GM19397 (cell line): Measurements from ENCODE around the gene OGFRL1.
A peak's percentile ranks its signal among the peaks of the same experiment; 100 is the strongest.

Experiments
- ATAC-seq: cut with Tn5 transposase; IDR thresholded peaks from one replicate; pipeline ENCODE4 v1.9.1; 2021; ENCODE audit warnings: mild to moderate bottlenecking, moderate library complexity; ENCODE audit not compliant: unreplicated experiment

OGFRL1 gene

DNA sequence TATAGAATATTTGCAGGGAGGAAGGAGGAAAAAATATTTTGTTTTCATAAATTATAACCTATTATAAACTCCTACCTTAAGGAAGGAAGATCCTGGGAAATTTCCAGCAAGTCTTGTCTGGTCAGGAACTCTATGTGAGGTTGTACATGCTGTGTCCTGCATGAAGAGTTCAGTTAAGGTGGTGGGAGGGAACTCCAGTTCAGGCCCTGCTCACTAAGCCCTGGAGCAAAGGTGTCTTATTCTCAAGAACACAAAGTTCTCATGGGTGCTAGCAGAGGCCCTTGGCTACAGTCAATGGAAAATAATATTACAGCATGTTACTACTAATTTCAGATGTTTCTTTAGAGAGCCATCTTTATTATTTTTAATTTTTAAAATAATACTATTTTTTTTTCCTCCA, 3.8 kb upstream of the OGFRL1 start:
- no peak for ATAC-seq

DNA sequence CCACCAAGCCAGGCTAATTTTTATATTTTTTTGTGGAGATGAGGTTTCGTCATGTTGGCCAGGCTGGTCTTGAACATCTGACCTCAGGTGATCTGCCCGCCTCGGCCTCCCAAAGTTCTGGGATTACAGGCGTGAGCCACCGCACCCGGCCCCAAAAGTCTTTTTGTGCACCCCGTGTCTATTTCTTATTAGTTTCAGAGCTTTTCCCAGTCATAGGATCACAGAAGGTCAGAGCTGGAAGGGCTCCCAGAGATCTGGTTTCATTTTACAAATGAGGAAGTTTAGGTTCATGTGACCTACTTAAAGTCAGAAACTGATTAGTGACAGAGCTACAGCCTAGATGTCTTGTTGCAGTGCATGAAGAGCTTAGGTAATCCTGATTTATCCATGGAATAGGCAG, 1.6 kb upstream of the OGFRL1 start:
- no peak for ATAC-seq

DNA sequence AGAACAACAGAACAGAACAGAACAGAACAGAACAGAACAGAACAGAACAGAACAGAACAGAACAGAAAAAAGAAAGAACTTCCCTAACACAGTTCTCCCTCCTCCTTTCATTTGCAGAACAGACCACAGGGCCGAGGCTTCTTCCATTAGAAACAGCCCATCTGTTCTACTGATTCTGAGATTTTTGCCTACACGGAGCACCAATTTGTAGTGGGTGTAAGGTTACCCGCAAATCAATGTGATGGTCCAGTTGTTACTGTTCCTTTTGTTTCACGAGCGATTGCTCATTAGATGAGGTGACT, 734 bp upstream of the OGFRL1 start:
- ATAC-seq = no peak

DNA sequence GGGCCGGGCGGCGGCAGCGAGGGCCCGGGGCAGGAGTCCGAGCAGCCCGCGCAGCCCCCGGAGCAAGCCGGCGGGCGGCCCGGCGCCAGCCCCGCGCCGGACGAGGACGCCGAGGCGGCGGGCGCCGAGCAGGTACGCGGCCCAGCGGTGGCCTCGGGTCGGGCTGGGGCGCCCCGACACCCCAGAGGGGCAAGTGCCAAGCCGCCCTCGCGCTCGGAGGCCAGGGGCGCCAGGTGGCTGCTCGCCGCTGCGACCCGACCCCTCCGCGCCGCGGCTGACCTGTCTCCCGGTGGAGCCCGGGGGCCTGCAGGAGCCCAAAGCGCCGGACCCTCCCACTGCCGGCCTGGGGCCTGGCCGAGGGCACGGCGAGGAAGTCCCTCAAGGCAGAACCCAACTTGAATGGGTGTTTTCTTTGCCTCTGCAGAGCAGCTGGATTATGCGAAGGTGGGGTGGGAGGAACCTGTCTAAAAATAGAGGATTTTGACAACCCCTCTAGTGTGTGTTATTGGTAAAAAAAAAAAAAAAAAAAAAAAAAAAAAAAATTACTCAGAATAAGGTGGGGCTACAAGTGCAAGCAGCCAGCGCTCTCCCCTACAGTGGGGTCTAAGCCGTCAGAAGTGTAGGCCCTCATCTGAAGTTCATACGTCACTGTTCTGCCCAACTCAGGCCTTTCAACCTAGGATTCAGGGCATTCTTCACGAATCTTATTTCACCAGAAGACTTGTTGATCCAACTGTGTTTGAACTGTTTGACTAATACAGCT, 609 bp downstream of the OGFRL1 start:
- ATAC-seq = peak; percentile 35

DNA sequence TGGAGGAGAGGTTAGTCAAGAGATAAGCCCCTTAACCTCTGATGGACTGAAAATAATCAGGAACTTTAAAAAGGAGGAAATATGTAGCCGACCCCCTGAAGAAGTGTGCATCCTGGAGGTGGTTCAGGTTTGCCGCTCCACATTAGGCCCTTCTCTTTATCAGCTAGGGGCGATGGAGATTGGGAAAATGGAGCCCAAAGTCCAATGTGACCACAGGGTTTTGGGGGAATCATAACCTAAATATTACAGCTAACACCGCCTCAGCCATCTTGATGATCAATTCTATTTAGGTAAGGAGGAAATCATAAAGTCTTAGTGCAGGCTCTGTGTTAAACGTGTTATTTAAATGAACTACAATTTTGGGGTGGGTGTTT, 1.2 kb downstream of the OGFRL1 start:
- ATAC-seq = no peak

DNA sequence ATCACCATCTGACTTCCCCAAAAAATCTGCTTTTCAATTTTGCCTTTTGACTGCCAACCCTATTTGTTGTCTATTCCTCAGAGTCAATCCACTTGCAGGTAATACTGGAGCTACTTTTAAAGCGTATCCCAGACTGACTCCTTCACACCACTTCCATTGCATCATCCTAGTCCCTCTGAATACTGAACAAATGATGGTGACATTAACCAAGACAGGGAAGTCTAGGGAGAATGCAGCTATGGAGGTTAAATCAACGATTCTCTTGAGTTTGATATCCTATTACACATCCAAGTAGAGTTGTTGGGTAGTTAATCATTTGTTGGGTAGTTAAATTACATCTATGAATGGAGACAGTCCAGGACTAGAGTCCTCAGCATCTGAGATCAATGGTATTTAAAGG, 2.0 kb downstream of the OGFRL1 start:
- ATAC-seq = no peak

DNA sequence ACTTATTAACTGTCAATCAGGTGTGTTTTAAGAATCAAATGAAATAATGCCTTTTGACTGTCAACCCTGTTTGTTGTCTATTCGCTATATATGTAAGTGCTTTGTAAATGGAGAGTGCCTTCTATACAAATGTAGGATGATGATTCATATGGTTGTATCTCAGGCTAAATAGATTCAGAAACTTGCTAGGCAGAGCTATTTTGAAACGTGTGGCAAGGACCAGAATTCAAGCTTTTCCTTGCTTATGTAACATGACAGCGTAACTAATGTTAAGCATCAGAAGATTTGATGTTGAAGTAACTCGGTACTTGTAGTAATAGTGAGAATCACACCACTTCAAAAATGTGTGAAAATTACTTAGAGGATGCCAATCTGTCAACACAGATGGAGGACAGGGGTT, 3.4 kb downstream of the OGFRL1 start:
- ATAC-seq = no peak

DNA sequence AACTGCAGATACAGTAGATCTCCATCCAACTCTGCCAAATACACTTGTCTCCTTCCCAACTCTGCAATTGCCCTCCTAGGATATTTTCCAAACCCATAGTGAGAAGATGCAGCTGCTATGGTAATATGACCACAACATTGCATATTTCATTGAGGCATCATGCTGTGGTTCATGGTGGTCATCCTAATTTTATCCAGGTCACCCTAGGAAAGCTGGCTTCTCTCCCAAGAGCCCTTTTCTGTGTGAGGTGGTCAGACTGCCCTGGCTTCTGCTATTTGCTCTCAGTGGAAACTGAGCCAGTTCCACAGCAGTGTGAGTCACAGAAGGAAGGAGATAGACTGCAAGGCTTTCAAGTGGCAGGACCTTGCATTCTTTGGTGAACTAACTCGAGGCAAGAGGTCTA, 5.5 kb downstream of the OGFRL1 start:
- no peak for ATAC-seq

DNA sequence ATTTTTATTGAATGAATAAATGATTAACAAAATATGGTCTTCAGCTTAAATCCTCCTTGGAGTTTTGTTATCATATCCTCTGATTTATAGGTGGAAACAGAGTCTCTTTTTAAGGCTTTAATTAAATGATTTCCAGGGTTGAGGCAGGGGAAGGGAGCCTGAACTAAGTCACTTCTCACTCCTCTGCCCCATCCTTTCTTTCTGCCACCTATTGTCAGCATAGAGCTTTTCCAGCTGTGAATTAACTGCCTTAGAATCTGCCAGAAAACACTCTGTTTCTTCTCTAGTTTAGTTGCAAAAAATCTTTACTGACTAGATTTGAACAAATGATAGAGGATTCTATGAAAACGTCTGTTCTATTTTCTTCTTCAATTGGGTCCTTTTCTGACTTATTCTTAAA, 9.8 kb downstream of the OGFRL1 start:
- ATAC-seq = no peak

DNA sequence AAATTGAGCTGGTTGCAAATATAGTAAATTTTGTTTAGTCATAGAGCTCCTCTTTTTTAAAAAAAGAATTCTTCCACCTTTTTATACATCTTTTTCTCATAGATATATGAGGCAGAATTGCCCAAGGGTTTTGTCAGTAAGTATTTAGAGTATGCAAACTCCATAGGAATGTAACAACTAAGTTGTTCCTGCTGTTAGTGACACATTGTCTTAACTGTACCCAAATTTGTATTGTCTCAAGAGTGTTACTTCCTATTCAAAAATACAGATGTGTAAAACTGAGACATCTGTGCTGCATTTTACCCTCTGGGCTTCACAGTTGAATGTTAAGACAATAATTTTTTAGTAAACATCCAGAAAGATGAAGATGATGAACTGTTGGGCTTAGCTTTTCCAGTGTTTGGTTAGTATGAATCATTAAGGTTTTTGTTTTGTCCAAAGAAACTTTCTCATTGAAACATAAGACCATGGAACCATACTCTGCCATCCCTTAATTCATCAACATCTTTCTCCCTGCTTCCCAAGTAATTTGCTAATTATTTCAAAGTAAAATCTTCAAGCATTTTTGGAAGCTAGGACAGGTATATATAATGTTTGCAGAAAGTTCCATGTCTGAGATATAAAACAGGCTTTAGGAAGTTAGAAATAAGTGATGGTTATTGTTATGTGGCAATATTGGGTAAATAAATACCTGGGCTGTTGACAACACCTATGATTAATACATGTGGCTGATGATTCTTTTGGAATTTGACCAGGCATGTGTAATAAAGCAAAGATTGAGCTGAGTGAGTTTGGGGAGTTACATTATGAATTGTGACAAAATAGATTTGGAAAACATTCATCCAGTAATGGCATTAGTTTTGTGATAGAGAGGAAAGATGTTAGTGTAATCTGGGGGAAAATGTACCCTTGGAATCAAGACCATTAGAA, 11.2 kb downstream of the OGFRL1 start:
- no peak for ATAC-seq

DNA sequence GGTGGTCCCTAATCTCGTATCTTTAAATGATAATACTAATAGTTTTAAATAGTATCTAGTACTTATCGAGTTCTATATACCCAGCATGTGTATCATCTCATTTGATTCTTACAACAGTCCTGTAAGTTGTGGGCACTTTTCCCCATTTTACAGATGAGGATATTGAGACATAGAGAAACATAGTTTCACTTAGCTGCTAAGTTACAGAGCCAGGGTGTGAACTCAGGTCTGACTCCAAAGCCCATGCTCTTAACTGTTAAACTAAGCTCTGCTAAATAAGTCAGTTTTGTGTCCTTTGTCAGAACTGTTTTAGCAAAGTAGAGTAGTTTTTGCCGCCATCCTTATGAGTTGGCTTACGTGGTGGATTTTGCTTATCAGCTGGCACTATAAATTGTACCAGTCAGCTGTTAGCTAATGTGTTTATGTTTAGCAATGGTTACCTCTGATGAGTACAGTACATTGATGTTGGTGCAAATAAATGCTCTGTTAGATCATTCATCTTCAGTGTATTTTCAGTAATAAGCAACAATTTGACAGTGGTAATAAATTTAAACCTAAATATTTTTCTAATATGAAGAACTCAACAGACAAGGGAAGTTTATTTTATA, 12.1 kb downstream of the OGFRL1 start:
- no peak for ATAC-seq

DNA sequence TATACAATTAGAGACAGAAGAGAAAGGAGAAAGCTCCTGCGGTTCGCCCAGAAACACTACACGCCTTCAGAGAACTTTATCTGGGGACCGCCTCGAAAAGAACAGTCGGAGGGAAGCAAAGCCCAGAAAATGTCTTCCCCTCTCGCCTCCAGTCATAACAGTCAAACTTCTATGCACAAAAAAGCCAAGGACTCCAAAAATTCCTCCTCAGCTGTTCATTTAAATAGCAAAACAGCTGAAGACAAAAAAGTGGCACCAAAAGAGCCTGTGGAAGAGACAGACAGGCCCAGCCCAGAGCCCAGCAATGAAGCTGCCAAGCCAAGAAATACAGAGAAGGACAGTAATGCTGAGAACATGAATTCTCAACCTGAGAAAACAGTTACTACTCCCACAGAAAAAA, 12.9 kb downstream of the OGFRL1 start:
- ATAC-seq = no peak

DNA sequence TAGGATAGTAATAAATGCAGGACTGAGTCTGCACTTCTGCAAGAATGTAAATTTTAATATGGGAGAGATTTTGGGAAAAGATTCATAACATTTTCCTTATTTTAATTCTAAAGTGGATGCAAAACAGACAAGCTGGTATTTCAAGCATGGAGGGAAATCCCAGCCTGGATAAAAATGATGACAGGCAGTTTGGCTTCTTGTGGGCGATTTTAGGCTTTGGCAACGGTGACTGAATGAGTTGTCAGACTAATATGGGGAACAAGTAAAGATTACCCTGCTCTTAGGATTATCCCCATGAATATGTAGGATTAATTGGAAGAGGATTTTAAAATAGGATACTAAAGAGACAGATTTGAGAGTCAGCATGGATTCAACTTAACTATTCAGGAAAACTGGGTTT, 21.0 kb downstream of the OGFRL1 start:
- no peak for ATAC-seq

DNA sequence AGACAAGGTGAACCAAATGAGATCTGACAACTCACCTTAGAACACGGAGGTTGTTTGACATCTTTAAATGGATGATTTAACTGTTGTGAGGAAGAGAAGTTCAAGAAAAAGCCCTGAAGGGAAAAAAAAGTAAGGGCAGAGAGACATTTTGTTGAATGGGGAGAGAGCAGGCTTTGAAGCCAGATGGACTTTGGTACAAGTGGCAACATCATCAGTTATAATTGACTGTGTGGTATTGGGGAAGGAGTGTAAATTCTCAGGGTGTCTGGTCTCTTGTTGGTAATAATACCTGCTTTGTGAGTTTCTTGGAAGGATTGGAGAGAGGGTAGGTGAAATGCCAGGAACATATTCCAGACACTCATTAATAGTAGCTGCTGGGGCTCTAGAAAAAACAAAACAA, 21.6 kb downstream of the OGFRL1 start:
- ATAC-seq = no peak

DNA sequence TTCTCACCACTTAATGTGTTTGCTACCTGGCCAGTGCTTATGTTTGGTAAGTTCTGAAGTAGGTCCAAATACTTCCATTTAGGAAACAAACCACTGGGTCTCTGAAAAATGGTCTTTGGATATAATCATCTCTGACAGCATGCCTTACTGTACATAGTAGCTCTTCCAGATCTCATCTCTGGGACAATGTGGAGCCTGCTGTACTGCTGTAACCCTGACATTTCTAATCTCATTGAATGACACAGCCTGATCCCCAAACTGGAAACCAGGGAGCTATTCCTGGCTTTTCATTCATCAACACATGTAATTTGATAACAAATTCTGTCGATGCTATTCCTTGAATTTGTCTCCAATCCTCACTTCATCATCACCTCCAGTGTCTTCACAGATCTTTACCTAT, 23.5 kb downstream of the OGFRL1 start:
- no peak for ATAC-seq

DNA sequence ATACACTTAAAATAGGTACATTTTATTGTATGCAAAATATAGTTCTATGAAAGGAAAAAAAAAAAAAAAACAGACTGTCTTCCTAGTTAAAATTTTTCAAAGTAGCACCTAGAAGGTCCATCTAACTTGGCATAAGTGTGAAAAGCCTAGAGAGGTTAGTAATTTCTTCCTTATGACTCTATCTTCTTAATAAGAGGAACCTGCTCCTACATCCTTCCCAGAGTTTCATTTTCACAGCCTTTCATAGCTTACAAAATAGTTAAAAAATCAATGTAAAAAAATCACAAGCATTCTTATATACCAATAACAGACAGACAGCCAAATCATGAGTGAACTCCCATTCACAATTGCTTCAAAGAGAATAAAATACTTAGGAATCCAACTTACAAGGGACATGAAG, 28.8 kb downstream of the OGFRL1 start:
- no peak for ATAC-seq

DNA sequence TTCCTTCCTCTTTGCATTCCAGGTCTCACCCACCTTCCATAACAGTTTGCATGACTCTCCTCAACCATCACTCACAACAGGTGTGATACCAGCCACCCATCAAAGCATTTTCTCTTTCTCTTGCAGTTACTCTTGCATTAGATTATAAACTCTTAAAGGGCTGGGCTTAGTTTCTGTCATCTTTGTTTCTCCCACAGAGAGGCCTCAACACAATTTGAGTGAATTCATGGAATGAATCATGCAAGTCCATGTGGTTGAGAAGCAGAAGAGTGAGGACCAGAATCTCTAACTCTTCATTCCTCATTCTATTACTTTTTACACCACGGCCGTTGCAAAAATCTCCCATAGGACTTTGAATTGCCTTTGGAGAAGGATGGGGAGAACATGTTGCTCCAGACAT, 31.4 kb downstream of the OGFRL1 start:
- no peak for ATAC-seq

DNA sequence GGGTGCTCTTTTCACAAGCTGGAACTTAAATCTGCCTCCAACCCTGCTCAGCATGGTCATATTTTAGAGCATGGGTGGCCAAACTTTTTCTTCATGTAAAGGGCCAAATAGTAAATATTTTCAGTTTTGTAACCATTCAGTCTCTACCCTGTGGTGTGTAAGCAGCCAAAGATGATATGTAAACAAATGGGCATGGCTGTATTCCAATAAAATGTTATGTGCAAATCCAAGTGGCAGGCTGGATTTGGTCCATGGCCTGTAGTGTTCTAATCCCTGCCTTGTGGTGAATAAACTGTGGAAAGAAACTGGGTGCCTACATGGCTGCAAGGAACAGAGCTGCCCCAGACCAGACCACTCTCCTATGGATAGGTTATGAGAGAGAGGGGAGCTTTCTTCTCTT, 32.7 kb downstream of the OGFRL1 start:
- ATAC-seq = no peak

DNA sequence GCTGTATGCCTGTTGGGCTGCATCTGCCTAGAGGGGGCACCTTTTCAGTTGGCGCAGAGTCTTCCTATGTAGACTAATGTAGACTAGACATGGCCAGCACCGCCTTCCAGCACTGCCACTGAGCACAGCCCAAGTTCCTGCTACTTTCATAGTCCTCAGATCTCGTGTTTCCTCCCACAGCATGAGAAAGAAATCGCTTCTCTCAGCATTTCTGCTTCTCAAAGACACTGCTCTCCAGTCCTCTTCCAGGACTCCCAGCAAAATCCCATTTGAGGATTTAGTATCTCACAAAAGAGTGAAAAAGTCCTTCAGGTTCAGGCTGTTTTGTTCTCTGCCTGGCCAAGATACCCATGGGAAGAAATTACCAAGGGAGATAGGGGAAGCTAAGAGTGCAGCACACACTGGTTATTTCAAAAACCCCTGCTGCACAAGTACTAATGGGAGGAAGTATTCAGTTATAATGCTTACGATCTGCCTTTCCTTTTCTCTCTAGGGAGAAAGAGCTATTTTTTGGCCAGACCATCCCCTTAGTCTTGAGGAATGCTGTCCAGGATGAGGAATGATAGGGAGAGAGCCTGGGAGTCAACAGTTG, 35.7 kb downstream of the OGFRL1 start:
- no peak for ATAC-seq

DNA sequence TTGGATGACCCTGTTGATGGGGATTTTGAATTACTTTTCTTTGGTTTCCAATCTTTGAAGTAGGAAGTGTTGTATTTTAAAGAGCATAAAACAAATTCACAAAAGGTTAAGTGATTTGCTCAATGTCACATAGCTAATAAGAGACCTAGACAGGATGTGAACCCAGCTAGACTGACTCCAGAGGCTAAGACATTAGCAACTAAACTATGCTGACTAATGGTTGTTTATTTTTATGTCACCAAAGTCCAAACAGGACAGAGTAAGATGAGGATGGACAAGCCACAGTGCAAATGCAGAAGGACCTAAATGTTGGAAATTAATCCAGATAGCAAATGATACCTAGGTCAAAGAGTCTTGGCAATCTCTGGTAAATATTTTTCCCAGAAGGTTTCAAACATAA, 38.0 kb downstream of the OGFRL1 start:
- no peak for ATAC-seq

DNA sequence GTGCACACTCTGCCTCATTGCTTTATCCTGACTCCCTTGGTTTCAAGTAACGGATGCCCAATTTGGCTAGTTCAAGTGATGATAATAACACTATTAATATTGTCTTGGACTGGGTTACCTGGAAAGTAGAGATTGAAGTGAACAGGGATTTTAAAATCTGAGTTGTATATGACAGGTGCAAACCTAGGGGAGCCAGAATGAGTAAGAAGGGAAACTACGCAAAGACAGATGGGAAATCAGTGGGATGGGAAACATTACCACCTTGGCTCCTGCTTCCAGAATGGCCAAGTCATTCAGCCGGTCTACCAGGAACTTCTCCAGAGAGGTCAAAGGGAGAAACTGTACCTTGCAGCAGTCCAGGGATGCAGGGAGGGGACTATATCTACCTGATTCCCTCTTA, 41.9 kb downstream of the OGFRL1 start:
- no peak for ATAC-seq

DNA sequence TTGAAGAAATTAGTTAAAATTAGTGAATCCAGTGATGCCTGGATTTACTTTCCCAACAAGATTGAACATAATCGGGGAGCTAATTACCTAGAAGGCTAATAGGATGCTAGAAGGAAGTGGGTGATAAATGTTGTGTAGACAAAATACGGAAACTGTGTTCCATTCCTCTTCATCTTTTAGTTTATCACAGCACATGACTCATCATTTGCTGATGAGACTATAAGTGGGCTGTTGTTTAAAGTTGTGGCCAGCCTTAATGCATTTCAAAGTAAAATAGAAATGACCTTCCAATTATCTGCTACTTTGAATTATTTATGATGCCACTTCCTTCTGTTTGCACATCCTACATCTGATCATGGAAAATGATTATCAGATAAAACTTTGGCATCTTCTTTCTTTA, 43.4 kb downstream of the OGFRL1 start:
- ATAC-seq = no peak
